SK-N-SH (cell line): ENCODE data around the gene TRAPPC6A.

ENCODE experiments used
- FOSL2 ChIP-seq: IDR thresholded peaks from 2 replicates; pipeline ENCODE4 v1.4.0; 2012; ENCODE audit warnings: low read depth, mild to moderate bottlenecking, moderate library complexity, borderline replicate concordance
- GATA2 ChIP-seq: sonication (generic); formaldehyde crosslinking; IDR thresholded peaks from 2 replicates; pipeline ENCODE4 v1.5.0; 2020; ENCODE audit warnings: mild to moderate bottlenecking, missing genetic modification reagents
- POLR2AphosphoS5 ChIP-seq: IDR thresholded peaks from 2 replicates; pipeline ENCODE4 v1.6.1; 2012; ENCODE audit warnings: low read depth, low read length
- RFX5 ChIP-seq: IDR thresholded peaks from 2 replicates; pipeline ENCODE4 v1.6.1; 2012; ENCODE audit warnings: mild to moderate bottlenecking, improper control_type of control experiment, low read length
- TAF1 ChIP-seq: IDR thresholded peaks from 2 replicates; pipeline ENCODE4 v1.6.1; 2012; ENCODE audit warnings: low read depth, mild to moderate bottlenecking, low read length, moderate library complexity, borderline replicate concordance
- TF ChIP-seq, protein P1 (sequence below): fragments of 200-600 bp; sonication (generic); IDR thresholded peaks from 2 replicates; pipeline ENCODE4 v1.6.1; 2017; ENCODE audit warnings: antibody characterized with exemption, mild to moderate bottlenecking, moderate library complexity
- TF ChIP-seq, protein P2 (sequence below): fragments of 150-350 bp; IDR thresholded peaks from 2 replicates; pipeline ENCODE4 v1.6.1; 2017; ENCODE audit warnings: antibody characterized with exemption, low read length, low read depth, borderline replicate concordance

DNA sequence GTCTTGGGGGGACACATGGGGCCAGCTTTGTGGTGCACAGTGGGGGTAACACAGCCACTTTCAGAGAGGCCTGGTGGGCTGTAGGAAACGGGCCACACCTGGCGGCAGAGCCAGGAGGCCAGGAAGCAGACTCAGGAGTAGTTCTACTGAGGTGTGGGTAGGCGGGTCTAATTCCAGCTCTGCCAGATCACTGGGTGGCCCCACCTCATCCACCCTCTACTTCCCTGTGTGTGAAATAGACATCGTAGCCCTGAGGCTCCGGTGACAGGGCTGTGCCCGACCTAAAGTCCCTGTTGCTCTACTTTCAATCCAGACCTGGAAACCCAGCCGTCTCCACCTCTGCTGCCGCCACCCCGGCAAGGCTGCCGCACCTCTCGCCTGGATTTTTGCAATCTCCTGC is 21.3 kb downstream of the TRAPPC6A start:
- TF ChIP-seq, protein P1, sequence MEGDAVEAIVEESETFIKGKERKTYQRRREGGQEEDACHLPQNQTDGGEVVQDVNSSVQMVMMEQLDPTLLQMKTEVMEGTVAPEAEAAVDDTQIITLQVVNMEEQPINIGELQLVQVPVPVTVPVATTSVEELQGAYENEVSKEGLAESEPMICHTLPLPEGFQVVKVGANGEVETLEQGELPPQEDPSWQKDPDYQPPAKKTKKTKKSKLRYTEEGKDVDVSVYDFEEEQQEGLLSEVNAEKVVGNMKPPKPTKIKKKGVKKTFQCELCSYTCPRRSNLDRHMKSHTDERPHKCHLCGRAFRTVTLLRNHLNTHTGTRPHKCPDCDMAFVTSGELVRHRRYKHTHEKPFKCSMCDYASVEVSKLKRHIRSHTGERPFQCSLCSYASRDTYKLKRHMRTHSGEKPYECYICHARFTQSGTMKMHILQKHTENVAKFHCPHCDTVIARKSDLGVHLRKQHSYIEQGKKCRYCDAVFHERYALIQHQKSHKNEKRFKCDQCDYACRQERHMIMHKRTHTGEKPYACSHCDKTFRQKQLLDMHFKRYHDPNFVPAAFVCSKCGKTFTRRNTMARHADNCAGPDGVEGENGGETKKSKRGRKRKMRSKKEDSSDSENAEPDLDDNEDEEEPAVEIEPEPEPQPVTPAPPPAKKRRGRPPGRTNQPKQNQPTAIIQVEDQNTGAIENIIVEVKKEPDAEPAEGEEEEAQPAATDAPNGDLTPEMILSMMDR = no peak
- TF ChIP-seq TAF1 (no peak), FOSL2 (no peak), GATA2 (no peak), POLR2AphosphoS5 (no peak), RFX5 (no peak)
- TF ChIP-seq, protein P2, sequence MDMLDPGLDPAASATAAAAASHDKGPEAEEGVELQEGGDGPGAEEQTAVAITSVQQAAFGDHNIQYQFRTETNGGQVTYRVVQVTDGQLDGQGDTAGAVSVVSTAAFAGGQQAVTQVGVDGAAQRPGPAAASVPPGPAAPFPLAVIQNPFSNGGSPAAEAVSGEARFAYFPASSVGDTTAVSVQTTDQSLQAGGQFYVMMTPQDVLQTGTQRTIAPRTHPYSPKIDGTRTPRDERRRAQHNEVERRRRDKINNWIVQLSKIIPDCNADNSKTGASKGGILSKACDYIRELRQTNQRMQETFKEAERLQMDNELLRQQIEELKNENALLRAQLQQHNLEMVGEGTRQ = no peak
